ENCODE measurements around the gene PLCB3.

Gene PLCB3

GRCh38 chr11:64249563-64250414 lies 1.5 kb upstream of the PLCB3 start:
- DNase-seq (ENCODE audit: low read depth, low spot score) = no peak

- DNase-seq (ENCODE audit: low read depth, low spot score) = no peak
Measured at GRCh38 chr11:64250415-64251015, 815 bp upstream of the PLCB3 start.

GRCh38 chr11:64251753-64252002 lies 348 bp downstream of the PLCB3 start:
- DNase-seq (ENCODE audit: low read depth, low spot score) = no peak

- DNase-seq (ENCODE audit: low read depth, low spot score) = no peak
Measured at GRCh38 chr11:64252003-64252872, 908 bp downstream of the PLCB3 start.

- DNase-seq (ENCODE audit: low read depth, low spot score) = no peak
Measured at GRCh38 chr11:64253043-64253442, 1.7 kb downstream of the PLCB3 start.

GRCh38 chr11:64253481-64253880 lies 2.2 kb downstream of the PLCB3 start:
- DNase-seq (ENCODE audit: low read depth, low spot score) = no peak

- no peak for DNase-seq (ENCODE audit: low read depth, low spot score)
Measured at GRCh38 chr11:64254326-64254725, 3.0 kb downstream of the PLCB3 start.

GRCh38 chr11:64255135-64256128 lies 4.1 kb downstream of the PLCB3 start:
- no peak for DNase-seq (ENCODE audit: low read depth, low spot score)

- no peak for DNase-seq (ENCODE audit: low read depth, low spot score)
Measured at GRCh38 chr11:64256300-64256699, 5.0 kb downstream of the PLCB3 start.

- no peak for DNase-seq (ENCODE audit: low read depth, low spot score)
Measured at GRCh38 chr11:64258356-64258755, 7.0 kb downstream of the PLCB3 start.

- no peak for DNase-seq (ENCODE audit: low read depth, low spot score)
Measured at GRCh38 chr11:64258946-64259532, 7.7 kb downstream of the PLCB3 start.

- no peak for DNase-seq (ENCODE audit: low read depth, low spot score)
Measured at GRCh38 chr11:64259533-64260067, 8.3 kb downstream of the PLCB3 start.

- DNase-seq (ENCODE audit: low read depth, low spot score) = no peak
Measured at GRCh38 chr11:64260147-64260708, 8.9 kb downstream of the PLCB3 start.

GRCh38 chr11:64261556-64262080 lies 10.3 kb downstream of the PLCB3 start:
- DNase-seq (ENCODE audit: low read depth, low spot score) = no peak

GRCh38 chr11:64262271-64263002 lies 11.1 kb downstream of the PLCB3 start:
- DNase-seq (ENCODE audit: low read depth, low spot score) = no peak

- DNase-seq (ENCODE audit: low read depth, low spot score) = no peak
Measured at GRCh38 chr11:64263021-64263946, 12.0 kb downstream of the PLCB3 start.

- no peak for DNase-seq (ENCODE audit: low read depth, low spot score)
Measured at GRCh38 chr11:64263947-64264317, 12.6 kb downstream of the PLCB3 start.

GRCh38 chr11:64264371-64264852 lies 13.1 kb downstream of the PLCB3 start:
- no peak for DNase-seq (ENCODE audit: low read depth, low spot score)

Data from activated naive CD8-positive, alpha-beta T cell treated with anti-CD3 and anti-CD28 coated beads, Interleukin-2, amount 50 U/mL, for 16 hours (primary cell).